GM19455 (cell line): ENCODE measurements around the gene MSL2.
"Not testable (repeated sequence)": the region's sequence is repeated elsewhere in the genome, so short reads cannot be mapped to it uniquely, and the experiment has no call there.

Source experiments
- ATAC-seq: cut with Tn5 transposase; IDR thresholded peaks from one replicate; pipeline ENCODE4 v1.9.1; 2021; ENCODE audit not compliant: unreplicated experiment

MSL2 gene

DNA sequence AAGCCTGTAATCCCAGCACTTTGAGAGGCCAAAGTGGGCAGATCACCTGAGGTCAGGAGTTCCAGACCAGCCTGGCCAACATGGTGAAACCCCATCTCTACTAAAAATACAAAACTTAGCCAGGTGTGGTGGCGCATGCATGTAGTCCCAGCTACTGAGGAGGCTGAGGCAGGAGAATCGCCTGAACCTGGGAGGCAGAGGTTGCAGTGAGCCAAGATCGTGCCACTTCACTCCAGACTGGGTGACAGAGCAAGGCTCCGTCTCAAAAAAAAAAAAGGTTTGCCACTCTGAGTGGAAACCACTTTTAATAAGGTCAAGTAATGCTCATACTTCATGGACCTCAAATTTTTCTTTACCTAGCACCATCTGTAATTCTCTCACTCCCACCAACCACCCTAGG is 51.7 kb downstream of the MSL2 start:
- not testable (repeated sequence) for ATAC-seq

- no peak for ATAC-seq
These were observed 53.5 kb downstream of the MSL2 start for GRCh38 chr3:136142592-136142991.

- no peak for ATAC-seq
These were observed 54.2 kb downstream of the MSL2 start for GRCh38 chr3:136141891-136142290.

GRCh38 chr3:136141291-136141785 is 54.8 kb downstream of the MSL2 start:
- ATAC-seq = no peak

DNA sequence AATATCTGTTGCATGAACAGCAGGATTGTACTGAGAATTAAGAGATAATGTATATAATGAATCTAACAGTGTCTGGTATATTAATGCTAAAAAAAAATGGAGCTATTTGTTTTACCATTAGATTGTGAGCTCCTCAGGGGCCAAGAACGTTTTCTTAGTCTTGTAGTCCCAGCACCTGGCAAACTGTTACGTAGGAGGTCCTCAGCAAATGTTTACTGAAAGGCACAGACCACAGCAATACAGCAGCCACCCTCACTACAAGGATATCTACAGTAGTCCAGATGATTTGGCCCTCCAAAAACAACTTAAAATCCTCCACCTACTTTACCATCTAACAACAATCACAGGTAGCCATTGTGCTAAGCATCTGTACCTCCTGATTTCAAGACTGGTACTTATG is 59.7 kb downstream of the MSL2 start:
- no peak for ATAC-seq

GRCh38 chr3:136135039-136135802 is 60.9 kb downstream of the MSL2 start:
- ATAC-seq = no peak

GRCh38 chr3:136134091-136134490 is 62.0 kb downstream of the MSL2 start:
- no peak for ATAC-seq

DNA sequence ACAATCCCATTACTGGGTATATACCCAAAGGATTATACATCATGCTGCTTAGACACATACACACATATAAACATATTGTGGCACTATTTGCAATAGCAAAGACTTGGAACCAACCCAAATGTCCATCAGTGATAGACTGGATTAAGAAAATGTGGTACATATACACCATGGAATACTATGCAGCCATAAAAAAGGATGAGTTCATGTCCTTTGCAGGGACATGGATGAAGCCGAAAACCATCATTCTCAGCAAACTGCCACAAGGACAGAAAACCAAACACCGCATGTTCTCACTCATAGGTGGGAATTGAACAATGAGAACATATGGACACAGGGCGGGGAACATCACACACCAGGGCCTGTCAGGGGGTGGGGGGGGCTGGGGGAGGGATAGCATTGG is 64.5 kb downstream of the MSL2 start:
- not testable (repeated sequence) for ATAC-seq

DNA sequence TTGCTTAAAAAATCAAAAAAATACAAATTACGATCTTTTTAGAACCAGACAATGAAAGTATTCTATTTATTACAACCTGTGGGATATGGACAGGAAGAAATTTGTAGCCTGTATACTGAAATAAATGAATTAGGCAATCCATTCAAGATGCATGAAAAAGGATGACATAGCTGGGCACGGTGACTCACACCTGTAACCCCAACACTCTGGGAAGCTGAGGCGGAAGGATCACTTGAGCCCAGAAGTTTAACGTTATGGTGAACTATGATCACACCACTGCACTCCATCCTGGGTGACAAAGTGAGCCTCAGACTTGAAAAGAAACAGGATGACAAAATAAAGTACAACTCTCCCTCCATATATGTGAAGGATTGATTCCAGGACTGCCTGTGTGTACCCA is 74.1 kb downstream of the MSL2 start:
- ATAC-seq = no peak

DNA sequence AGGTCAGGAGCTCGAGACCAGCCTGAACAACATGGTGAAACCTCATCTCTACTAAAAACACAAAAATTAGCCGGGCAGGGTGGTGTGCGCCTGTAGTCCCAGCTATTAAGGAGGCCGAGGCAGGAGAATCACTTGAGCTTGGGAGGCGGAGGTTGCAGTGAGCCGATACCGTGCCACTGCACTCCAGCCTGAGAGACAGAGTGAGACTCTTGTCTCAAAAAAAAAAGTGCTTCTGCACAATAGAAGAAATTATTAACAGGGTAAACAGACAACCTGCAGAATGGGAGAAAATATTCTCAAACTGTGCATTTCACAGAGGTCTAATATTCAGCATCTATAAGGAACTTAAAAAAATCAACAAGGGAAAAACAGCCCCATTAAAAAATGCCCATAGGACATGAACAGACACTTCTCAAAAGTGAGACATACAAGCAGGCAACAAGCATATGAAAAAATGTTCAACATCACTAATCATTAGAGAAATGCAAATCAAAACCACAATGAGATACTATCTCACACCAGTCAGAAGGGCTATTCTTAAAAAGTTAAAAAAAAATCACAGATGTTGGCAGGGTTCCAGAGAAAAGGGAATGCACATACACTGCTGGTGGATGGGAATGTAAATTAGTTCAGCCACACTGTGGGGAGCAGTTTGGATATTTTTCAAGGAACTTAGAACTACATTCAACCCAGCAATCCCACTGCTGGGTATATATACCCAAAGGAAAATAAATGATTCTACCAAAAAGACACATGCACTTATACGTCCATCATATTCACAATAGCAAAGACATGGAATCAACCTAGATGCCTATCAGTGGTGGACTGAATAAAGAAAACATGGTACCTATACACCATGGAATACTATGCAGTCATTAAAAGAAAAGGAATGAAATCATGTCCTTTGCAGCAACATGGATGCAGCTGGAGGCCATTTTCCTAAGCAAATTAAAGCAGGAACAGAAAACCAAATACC is 75.5 kb downstream of the MSL2 start:
- peak; percentile 58 for ATAC-seq

GRCh38 chr3:136119783-136120182 is 76.4 kb downstream of the MSL2 start:
- ATAC-seq = not testable (repeated sequence)

GRCh38 chr3:136119332-136119731 is 76.8 kb downstream of the MSL2 start:
- not testable (repeated sequence) for ATAC-seq

DNA sequence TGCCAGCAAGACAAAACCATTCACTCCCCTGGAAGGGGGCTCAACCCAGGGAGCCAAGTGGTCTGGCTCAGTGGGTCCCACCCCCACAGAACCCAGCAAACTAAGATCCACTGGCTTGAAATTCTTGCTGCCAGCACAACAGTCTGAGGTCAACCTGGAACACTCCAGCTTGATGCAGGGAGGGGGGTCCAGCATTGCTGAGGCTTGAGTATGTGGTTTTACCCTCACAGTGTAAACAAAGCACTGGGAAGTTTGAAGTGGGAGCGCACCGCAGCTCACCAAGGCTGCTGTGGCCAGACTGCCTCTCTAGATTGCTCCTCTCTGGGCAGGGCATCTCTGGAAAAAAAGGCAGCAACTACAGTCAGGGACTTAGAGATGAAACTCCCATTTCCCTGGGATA is 81.7 kb downstream of the MSL2 start:
- no peak for ATAC-seq

GRCh38 chr3:136110481-136110880 is 85.7 kb downstream of the MSL2 start:
- ATAC-seq = no peak

DNA sequence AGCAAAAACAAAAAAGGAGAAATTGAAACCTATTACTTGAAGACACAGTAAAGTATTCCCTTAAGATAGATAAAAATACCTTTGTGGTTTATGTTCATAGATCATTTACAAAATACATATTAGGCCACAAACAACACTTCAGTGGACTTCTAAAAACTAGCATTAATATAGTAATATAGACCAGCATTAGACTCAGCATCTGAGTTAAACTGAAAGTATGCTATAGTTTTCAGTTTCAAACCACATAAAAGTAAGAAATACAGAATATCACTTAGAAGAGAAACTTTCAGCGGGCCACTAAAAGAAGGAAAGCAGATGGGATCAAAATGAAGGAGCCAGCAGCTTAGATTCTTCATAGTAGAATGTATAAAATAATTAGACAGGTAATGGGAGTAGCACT is 86.6 kb downstream of the MSL2 start:
- ATAC-seq = peak; percentile 95

DNA sequence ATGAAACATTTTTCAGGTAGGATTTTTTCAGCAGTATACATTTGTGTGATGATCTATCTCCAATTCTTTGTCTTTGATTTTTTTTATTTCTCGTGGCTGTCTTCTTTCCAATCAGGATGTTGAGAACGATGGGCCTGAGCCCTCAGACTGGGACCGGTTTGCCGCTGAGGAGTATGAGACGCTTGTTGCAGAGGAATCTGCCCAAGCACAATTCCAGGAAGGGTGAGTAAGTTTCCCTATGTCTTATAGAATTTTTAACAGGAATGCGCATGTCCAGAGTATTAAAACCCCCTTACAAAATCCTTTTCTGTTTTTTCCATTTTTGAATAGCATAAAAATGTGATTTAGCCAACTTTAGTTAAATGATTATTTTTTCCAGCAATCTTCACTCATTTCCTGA is 90.0 kb downstream of the MSL2 start:
- ATAC-seq = no peak

DNA sequence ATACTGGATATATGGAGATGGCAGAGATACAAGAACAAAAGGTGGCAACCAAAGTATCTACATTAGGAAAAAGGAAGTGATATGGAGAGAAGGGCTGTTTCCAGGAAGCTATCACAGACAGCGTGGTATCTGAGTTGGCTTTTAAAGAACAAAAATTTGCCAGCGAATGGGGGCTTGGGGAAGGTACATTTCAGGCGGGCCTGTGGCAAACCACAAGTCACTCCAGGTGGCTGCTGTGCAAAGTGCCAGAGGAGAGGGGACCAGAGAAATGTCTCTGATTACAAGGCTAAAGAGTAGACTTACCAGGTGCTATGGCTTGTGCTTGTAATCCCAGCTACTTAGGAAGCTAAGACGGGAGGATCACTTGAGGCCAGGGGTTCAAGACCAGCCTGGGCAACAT is 91.1 kb downstream of the MSL2 start:
- ATAC-seq = no peak
